OCI-LY1 (cell line): ENCODE results near the gene ARFGAP1.

Source experiments
- H2AFZ ChIP-seq: fragments of 200-600 bp; sonication (generic), shearing (Covaris generic); 2 replicates; pipeline ENCODE4 v1.6.0; 2014; ENCODE audit warnings: antibody characterized with exemption, mild to moderate bottlenecking, low read length
- H3F3A ChIP-seq: fragments of 200-600 bp; sonication (generic), shearing (Covaris generic); 2 replicates; pipeline ENCODE4 v1.6.0; 2014; ENCODE audit warnings: mild to moderate bottlenecking, antibody characterized with exemption, low read length, moderate library complexity; ENCODE audit not compliant: insufficient read depth
- H3K27ac ChIP-seq: fragments of 200-600 bp; sonication (generic); 2 replicates; pipeline ENCODE4 v1.5.1; 2014; ENCODE audit warnings: low read length, mixed run types, mild to moderate bottlenecking, low read depth; ENCODE audit not compliant: poor library complexity, severe bottlenecking
- H3K27me3 ChIP-seq: fragments of 200-600 bp; sonication (generic); 2 replicates; pipeline ENCODE4 v1.6.0; 2014; ENCODE audit warnings: antibody characterized with exemption, mild to moderate bottlenecking, low read length, moderate library complexity; ENCODE audit not compliant: insufficient read depth
- H3K36me3 ChIP-seq: fragments of 200-600 bp; sonication (generic); 2 replicates; pipeline ENCODE4 v1.6.1; 2014; ENCODE audit warnings: mild to moderate bottlenecking, antibody characterized with exemption, low read length, moderate library complexity, mixed read lengths; ENCODE audit not compliant: insufficient read depth
- H3K4me1 ChIP-seq: fragments of 200-600 bp; sonication (generic); 2 replicates; pipeline ENCODE4 v1.5.1; 2014; ENCODE audit warnings: mild to moderate bottlenecking, low read length, moderate library complexity; ENCODE audit not compliant: insufficient read depth, severe bottlenecking
- H3K4me2 ChIP-seq: fragments of 200-600 bp; sonication (generic), shearing (Covaris generic); 2 replicates; pipeline ENCODE4 v1.6.1; 2014; ENCODE audit warnings: low read length
- H3K4me3 ChIP-seq: fragments of 200-600 bp; sonication (generic); 2 replicates; pipeline ENCODE4 v1.5.1; 2014; ENCODE audit warnings: low read length, low read depth, mild to moderate bottlenecking, mixed read lengths; ENCODE audit not compliant: poor library complexity, severe bottlenecking
- H3K79me2 ChIP-seq: fragments of 200-600 bp; shearing (Covaris generic); 2 replicates; pipeline ENCODE4 v1.6.1; 2016; ENCODE audit warnings: mixed run types, low read length, mixed read lengths; ENCODE audit not compliant: insufficient read depth
- H3K9ac ChIP-seq: fragments of 200-600 bp; sonication (generic), shearing (Covaris generic); 2 replicates; pipeline ENCODE4 v1.6.1; 2014; ENCODE audit warnings: mild to moderate bottlenecking, low read length, mixed read lengths
- H3K9me2 ChIP-seq: fragments of 200-600 bp; sonication (generic), shearing (Covaris generic); 2 replicates; pipeline ENCODE4 v1.6.1; 2014; ENCODE audit warnings: low read depth, mild to moderate bottlenecking, low read length, mixed read lengths
- H3K9me3 ChIP-seq: fragments of 200-600 bp; shearing (Covaris generic); 2 replicates; pipeline ENCODE4 v1.6.1; 2014; ENCODE audit warnings: low read length, mixed read lengths
- H4K20me1 ChIP-seq: fragments of 200-600 bp; sonication (generic), shearing (Covaris generic); 2 replicates; pipeline ENCODE4 v1.6.0; 2016; ENCODE audit warnings: mild to moderate bottlenecking, low read length; ENCODE audit not compliant: insufficient read depth
- EZH2 ChIP-seq: fragments of 200-600 bp; sonication (generic), shearing (Covaris generic); IDR thresholded peaks from 2 replicates; pipeline ENCODE4 v1.8.0; 2017; ENCODE audit warnings: borderline replicate concordance, mixed run types, mild to moderate bottlenecking, antibody characterized with exemption, low read length, moderate library complexity, mixed read lengths
- TF ChIP-seq, protein P1 (sequence below): fragments of 200-600 bp; sonication (generic), shearing (Covaris generic); IDR thresholded peaks from 2 replicates; pipeline ENCODE4 v1.5.1; 2017; ENCODE audit warnings: mild to moderate bottlenecking, antibody characterized with exemption, low read length, moderate library complexity, mixed read lengths

ARFGAP1 gene

DNA sequence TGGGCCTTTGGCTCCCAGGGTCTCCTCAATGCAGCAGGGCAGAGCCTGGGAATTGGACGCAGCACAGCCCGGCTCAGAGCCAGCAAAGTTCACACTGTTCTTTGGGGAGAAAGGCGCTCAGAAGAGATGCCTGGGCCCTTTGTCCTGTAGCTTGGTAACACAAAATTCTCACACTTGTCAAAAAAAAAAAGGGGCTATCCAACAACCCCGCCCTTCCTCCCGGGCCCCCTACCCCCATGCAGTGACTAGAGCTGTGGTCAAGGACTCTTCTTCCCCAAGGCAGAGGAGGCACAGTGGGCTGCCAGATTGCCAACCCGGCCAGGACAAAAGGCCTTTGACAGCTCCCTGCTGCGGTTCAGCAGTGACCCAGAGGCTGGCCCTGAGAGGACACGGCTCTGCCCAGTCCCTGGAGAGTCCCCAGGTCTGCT lies 20.3 kb upstream of the ARFGAP1 start:
- Histone ChIP-seq H4K20me1 (no peaks in the 10 kb centered on the region), H3K27ac (no peak overlapping the region), H3K27me3 (0 out of 2 replicates have a peak, but pooled peaks cover 3% of the 10 kb centered on the region), H3K9me2 (no peaks in the 10 kb centered on the region), H3K4me1 (no peaks in the 10 kb centered on the region), H3F3A (no peaks in the 10 kb centered on the region), H3K79me2 (no peaks in the 10 kb centered on the region), H3K4me2 (no peak overlapping the region), H3K9me3 (no peaks in the 10 kb centered on the region), H2AFZ (no peak overlapping the region), H3K4me3 (no peak overlapping the region), H3K9ac (no peak overlapping the region), H3K36me3 (no peaks in the 10 kb centered on the region)
- TF ChIP-seq EZH2, result no peak
- TF ChIP-seq, protein P1, sequence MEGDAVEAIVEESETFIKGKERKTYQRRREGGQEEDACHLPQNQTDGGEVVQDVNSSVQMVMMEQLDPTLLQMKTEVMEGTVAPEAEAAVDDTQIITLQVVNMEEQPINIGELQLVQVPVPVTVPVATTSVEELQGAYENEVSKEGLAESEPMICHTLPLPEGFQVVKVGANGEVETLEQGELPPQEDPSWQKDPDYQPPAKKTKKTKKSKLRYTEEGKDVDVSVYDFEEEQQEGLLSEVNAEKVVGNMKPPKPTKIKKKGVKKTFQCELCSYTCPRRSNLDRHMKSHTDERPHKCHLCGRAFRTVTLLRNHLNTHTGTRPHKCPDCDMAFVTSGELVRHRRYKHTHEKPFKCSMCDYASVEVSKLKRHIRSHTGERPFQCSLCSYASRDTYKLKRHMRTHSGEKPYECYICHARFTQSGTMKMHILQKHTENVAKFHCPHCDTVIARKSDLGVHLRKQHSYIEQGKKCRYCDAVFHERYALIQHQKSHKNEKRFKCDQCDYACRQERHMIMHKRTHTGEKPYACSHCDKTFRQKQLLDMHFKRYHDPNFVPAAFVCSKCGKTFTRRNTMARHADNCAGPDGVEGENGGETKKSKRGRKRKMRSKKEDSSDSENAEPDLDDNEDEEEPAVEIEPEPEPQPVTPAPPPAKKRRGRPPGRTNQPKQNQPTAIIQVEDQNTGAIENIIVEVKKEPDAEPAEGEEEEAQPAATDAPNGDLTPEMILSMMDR, result no peak

DNA sequence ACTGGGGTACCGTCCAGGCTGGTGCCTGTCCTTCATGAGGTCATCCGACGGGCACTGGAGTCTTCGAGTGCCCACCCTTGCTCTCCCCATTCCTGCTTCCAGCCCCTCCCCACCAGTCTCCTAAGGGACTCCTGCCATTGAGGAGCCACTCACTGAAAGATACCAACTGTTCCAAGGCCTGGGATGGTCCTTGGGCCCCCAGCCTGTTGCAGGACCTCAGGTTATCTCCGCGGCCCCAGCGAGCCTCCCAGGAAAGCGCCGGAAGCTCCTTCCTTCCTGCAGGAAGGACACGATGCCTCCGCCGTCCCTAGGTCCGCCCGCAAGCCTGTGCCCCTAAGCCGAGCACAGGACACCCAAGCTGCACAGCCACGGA lies 19.6 kb upstream of the ARFGAP1 start:
- no peaks in the 10 kb centered on the region for H3K79me2 ChIP-seq
- H3K27ac ChIP-seq, result no peak overlapping the region
- H3K4me3 ChIP-seq, result no peak overlapping the region
- no peaks in the 10 kb centered on the region for H3K36me3 ChIP-seq
- no peak overlapping the region for H2AFZ ChIP-seq
- H3K9me2 ChIP-seq, result no peaks in the 10 kb centered on the region
- no peaks in the 10 kb centered on the region for H3F3A ChIP-seq
- no peak for TF ChIP-seq EZH2
- TF ChIP-seq, protein P1, result no peak
- no peaks in the 10 kb centered on the region for H3K9me3 ChIP-seq
- no peak overlapping the region for H3K9ac ChIP-seq
- no peak overlapping the region for H3K4me2 ChIP-seq
- H3K4me1 ChIP-seq, result no peaks in the 10 kb centered on the region
- no peaks in the 10 kb centered on the region for H3K27me3 ChIP-seq
- no peaks in the 10 kb centered on the region for H4K20me1 ChIP-seq

DNA sequence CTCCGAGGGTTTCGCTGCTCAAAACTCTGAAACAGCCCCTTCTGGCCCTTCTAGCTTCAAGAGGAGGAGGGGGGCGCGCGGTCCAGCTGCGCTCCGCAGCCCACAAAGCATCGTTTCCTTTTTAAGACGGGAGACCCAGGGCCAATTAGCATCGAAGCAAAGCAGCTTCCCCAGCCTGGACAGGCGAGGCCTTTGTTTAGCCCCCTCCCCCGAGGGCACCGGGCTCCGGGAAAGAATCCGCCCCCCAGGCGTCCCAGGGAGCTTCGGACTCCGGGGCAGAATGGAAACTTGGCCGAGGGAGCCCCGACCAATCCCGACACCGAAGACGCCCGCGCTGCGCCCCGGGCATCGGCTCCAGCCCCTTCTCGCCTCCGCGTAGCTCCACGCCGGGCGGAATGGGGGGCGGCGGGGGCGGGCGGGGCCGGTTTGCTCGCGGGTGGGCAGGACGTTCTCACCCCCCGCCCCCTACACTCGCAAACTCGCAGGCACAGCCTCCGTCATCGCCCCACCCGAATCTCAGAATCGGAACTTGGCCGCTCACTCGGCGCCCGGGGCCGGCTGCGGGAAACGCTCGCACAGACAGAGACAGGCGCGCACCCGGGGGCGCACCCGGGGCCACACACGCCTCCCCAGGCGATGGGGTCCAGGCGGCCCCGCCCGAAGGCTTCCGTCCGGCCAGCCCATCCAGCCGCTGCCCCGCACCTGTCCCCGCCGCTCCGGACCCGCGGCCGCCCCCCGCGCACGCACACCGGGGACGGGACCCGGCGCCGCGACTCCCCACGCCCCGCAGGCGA lies 19.0 kb upstream of the ARFGAP1 start:
- Histone ChIP-seq H3K36me3 (no peaks in the 10 kb centered on the region), H3K27me3 (no peaks in the 10 kb centered on the region), H3F3A (no peaks in the 10 kb centered on the region), H3K9ac (no peak overlapping the region), H3K4me1 (no peaks in the 10 kb centered on the region), H3K4me2 (no peak overlapping the region), H2AFZ (no peak overlapping the region), H3K79me2 (no peaks in the 10 kb centered on the region), H3K9me2 (no peaks in the 10 kb centered on the region), H3K27ac (no peak overlapping the region), H4K20me1 (no peaks in the 10 kb centered on the region), H3K9me3 (no peaks in the 10 kb centered on the region), H3K4me3 (no peak overlapping the region)
- TF ChIP-seq, protein P1, result no peak
- no peak for TF ChIP-seq EZH2
